ENCODE measurements around the gene DRAXIN.

- TF ChIP-seq, protein P1, sequence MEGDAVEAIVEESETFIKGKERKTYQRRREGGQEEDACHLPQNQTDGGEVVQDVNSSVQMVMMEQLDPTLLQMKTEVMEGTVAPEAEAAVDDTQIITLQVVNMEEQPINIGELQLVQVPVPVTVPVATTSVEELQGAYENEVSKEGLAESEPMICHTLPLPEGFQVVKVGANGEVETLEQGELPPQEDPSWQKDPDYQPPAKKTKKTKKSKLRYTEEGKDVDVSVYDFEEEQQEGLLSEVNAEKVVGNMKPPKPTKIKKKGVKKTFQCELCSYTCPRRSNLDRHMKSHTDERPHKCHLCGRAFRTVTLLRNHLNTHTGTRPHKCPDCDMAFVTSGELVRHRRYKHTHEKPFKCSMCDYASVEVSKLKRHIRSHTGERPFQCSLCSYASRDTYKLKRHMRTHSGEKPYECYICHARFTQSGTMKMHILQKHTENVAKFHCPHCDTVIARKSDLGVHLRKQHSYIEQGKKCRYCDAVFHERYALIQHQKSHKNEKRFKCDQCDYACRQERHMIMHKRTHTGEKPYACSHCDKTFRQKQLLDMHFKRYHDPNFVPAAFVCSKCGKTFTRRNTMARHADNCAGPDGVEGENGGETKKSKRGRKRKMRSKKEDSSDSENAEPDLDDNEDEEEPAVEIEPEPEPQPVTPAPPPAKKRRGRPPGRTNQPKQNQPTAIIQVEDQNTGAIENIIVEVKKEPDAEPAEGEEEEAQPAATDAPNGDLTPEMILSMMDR (IDR thresholded peaks at IDR 0.05) = no peak
- TF ChIP-seq POLR2AphosphoS5 (IDR thresholded peaks at IDR 0.05) = no peak
- no peak for TF ChIP-seq POLR2A (IDR thresholded peaks at IDR 0.05)
Observed at GRCh38 chr1:11707621-11708276, 16.2 kb downstream of the DRAXIN start.
